CD4-positive, alpha-beta T cell treated with Interleukin-2 at 100 ng/mL for 4 hours (primary cell): Measurements from ENCODE around the gene PKP2.
A peak's percentile ranks its signal among the peaks of the same experiment; 100 is the strongest.

Source experiments
- DNase-seq: peaks from one replicate; pipeline ENCODE4 v3.0.0-alpha.2; 2020; ENCODE audit warnings: low spot score

The PKP2 gene

DNA sequence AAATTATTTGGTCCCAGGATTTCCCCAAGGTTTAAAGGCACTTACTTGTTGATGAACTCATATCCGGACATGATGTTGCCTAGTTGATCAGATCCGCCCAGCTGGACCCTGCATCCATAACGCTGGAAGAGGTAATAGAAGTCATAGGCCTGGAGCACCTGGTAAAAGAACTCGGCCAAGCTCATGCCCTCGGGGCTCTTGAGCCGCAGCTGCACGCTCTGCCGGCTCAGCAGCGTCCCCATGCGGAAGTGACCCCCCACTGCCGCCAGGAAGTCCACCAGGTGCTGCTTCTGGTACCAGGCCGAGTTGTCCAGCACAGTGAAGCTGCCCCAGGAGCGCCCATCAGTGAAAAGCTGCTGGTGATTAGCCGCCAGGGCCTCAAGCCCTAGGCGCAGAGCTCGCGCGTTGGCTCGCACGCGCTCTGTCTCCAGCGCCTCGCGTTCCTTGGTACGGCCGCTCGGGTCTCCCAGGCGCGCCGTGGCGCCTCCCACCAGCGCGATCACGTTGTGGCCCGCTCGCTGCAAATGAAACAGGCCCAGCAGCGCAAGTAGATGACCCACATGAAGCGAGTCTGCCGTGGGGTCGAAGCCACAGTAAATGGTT is 141.4 kb downstream of the PKP2 start:
- DNase-seq = peak; percentile 73

DNA sequence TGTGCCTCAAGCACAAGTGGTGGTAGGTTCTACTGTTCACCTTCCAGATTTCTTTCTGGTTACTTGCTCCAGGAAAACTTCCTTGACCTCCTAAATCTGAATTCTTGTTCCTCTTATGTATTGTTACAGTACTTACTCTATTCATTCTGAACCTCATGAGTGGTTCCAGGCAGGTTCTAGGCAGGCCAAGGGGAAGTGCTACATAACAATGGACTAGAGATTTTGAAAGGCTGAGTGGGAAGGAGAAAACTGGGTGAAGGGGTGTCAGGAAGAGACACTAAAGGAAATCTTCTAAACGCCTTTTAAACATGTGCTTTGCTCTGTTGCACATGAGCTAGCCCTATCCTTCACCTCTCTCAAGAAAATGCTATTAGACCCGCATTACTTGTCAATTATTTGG is 142.5 kb downstream of the PKP2 start:
- no peak for DNase-seq

GRCh38 chr12:32753605-32754004 is 143.0 kb downstream of the PKP2 start:
- no peak for DNase-seq

DNA sequence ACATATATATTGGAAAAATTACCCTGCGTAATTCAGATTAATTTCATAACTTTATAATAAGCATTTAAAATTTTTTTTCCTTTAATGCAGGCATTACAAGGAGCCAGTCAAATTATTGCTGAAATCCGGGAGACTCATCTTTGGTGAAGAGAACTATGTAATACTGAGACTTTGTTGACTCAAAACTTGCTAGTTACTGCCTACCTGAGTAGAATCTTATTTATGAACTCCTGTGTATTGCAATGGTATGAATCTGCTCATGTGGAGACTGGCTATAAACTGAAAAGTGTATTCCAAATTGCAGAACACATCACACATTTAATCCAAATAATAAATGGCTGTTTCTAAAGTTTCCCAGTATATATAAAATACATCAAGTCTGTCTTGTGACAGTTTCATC is 153.3 kb downstream of the PKP2 start:
- DNase-seq = no peak

- no peak for DNase-seq
Observed at GRCh38 chr12:32742133-32742532, 154.4 kb downstream of the PKP2 start.
